Tibial artery (tissue), 4 donors: Measurements from ENCODE around the gene OPN5.

Experiments used
- DNase-seq, 2 donors: peaks; one replicate each; pipeline ENCODE4 v3.0.0-alpha.2; 2019
- H3K27ac ChIP-seq, 2 donors: fragments of 200-600 bp; sonication (generic) in 1 of 2; 1 replicate in 1 of 2; 2 replicates in 1 of 2; pipeline ENCODE4 v1.5.1; 2018 to 2019; ENCODE audit warnings: mild to moderate bottlenecking in 1 of 2
- H3K27me3 ChIP-seq, 2 donors: fragments of 200-600 bp; sonication (generic) in 1 of 2; one replicate each; pipeline versions ENCODE4 v1.5.1 to v1.6.0; 2016 to 2019
- H3K36me3 ChIP-seq, 3 donors: fragments of 200-600 bp; sonication (generic) in 2 of 3; one replicate each; pipeline ENCODE4 v1.5.1; 2016 to 2019; ENCODE audit warnings: mild to moderate bottlenecking in 2 of 3
- H3K4me1 ChIP-seq, 4 donors: fragments of 200-600 bp; sonication (generic) in 2 of 4; 1 replicate in 3 of 4; 2 replicates in 1 of 4; pipeline ENCODE4 v1.5.1; 2016 to 2019
- H3K4me3 ChIP-seq, 2 donors: fragments of 200-600 bp; sonication (generic) in 1 of 2; 1 replicate in 1 of 2; 2 replicates in 1 of 2; pipeline ENCODE4 v1.5.1; 2018 to 2019; ENCODE audit warnings: mild to moderate bottlenecking in 2 of 2
- H3K9me3 ChIP-seq, 3 donors: fragments of 200-600 bp; sonication (generic) in 1 of 3; one replicate each; pipeline ENCODE4 v1.5.1; 2016 to 2019
- intact Hi-C: fragments of 100-400 bp; cut with DNase I; formaldehyde crosslinking; loops from one replicate; pipeline ENCODE4 v1.15.0; 2023; ENCODE audit warnings: low total_unique reads
- TF ChIP-seq, protein P1 (sequence below), 2 experiments: fragments of 200-600 bp in 1 of 2; fragments of 450-650 bp in 1 of 2; IDR thresholded peaks; one replicate each; pipeline ENCODE4 v1.5.1; 2017 to 2019; ENCODE audit warnings: antibody characterized with exemption in 2 of 2, mild to moderate bottlenecking in 1 of 2, moderate library complexity in 1 of 2

Gene OPN5

GRCh38 chr6:47809873-47810272 lies 28.0 kb downstream of the OPN5 start:
- Histone ChIP-seq H3K4me3 (no peak overlapping the region), H3K27me3 (no peaks in the 10 kb centered on the region), H3K4me1 (no peaks in the 10 kb centered on the region), H3K9me3 (no peaks in the 10 kb centered on the region), H3K27ac (no peak overlapping the region), H3K36me3 (no peaks in the 10 kb centered on the region)
- intact Hi-C loops: no loop called here
- TF ChIP-seq, protein P1, sequence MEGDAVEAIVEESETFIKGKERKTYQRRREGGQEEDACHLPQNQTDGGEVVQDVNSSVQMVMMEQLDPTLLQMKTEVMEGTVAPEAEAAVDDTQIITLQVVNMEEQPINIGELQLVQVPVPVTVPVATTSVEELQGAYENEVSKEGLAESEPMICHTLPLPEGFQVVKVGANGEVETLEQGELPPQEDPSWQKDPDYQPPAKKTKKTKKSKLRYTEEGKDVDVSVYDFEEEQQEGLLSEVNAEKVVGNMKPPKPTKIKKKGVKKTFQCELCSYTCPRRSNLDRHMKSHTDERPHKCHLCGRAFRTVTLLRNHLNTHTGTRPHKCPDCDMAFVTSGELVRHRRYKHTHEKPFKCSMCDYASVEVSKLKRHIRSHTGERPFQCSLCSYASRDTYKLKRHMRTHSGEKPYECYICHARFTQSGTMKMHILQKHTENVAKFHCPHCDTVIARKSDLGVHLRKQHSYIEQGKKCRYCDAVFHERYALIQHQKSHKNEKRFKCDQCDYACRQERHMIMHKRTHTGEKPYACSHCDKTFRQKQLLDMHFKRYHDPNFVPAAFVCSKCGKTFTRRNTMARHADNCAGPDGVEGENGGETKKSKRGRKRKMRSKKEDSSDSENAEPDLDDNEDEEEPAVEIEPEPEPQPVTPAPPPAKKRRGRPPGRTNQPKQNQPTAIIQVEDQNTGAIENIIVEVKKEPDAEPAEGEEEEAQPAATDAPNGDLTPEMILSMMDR (IDR thresholded peaks at IDR 0.05): no peak
- no peak for DNase-seq

DNA sequence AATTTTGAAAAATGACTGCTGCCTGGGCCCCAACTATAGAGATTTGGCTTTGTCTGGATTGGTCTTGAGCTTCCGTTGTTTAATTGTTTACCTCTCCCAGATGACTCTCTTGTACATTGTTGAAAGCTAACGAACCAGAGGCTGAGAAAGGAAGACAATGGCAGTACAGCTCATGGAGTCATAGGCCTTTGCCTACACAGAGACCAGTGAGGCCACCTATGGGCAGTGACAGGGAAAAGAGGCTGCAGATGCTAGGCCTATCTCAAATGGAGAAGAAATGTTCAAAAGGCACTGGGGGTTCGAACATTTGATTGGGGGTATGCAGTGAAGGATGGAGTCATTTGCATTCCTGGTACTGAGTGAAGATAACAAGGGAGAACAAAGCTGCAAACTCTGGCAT lies 29.1 kb downstream of the OPN5 start:
- Histone ChIP-seq H3K4me3 (no peak overlapping the region), H3K4me1 (no peaks in the 10 kb centered on the region), H3K9me3 (no peaks in the 10 kb centered on the region), H3K27me3 (no peaks in the 10 kb centered on the region), H3K36me3 (no peaks in the 10 kb centered on the region), H3K27ac (no peak overlapping the region)
- no peak for DNase-seq
- TF ChIP-seq, protein P1 (IDR thresholded peaks at IDR 0.05): no peak
- intact Hi-C loops: no loop called here

GRCh38 chr6:47811443-47811842 lies 29.6 kb downstream of the OPN5 start:
- H3K4me3 ChIP-seq: no peak overlapping the region
- H3K4me1 ChIP-seq: no peaks in the 10 kb centered on the region
- no peak overlapping the region for H3K27ac ChIP-seq
- H3K27me3 ChIP-seq: no peaks in the 10 kb centered on the region
- no peak for DNase-seq
- no peaks in the 10 kb centered on the region for H3K36me3 ChIP-seq
- intact Hi-C loops: no loop called here
- TF ChIP-seq, protein P1 (IDR thresholded peaks at IDR 0.05): no peak
- no peaks in the 10 kb centered on the region for H3K9me3 ChIP-seq

- intact Hi-C loops: no loop called here
- TF ChIP-seq, protein P1 (IDR thresholded peaks at IDR 0.05): no peak
Observed at GRCh38 chr6:47817749-47818148, 35.9 kb downstream of the OPN5 start.

GRCh38 chr6:47819461-47819860 lies 37.6 kb downstream of the OPN5 start:
- Histone ChIP-seq H3K27ac (no peak overlapping the region), H3K9me3 (no peaks in the 10 kb centered on the region), H3K4me3 (no peak overlapping the region), H3K27me3 (no peaks in the 10 kb centered on the region), H3K36me3 (no peaks in the 10 kb centered on the region), H3K4me1 (no peaks in the 10 kb centered on the region)
- TF ChIP-seq, protein P1 (IDR thresholded peaks at IDR 0.05): no peak
- DNase-seq: no peak
- intact Hi-C loops: no loop called here

More at GRCh38 chr6:47817749-47818148, 35.9 kb downstream of the OPN5 start:
- Histone ChIP-seq H3K4me3 (no peak overlapping the region), H3K9me3 (no peaks in the 10 kb centered on the region), H3K36me3 (no peaks in the 10 kb centered on the region), H3K27ac (no peak overlapping the region), H3K27me3 (no peaks in the 10 kb centered on the region), H3K4me1 (no peaks in the 10 kb centered on the region)
- no peak for DNase-seq
